Mucosa of descending colon (tissue), 3 donors: Measurements from ENCODE around the gene SERBP1. TPM values are rescaled to one million over a fixed set of nuclear protein-coding genes. Genes with fewer than 3 reads are reported as not detected.
"Not testable (repeated sequence)": the region's sequence is repeated elsewhere in the genome, so short reads cannot be mapped to it uniquely, and the experiment has no call there.

Source experiments
- ATAC-seq: fragments of 200-7000 bp; cut with Tn5 transposase; one replicate; pipeline ENCODE4 v1.9.1; 2020; ENCODE audit warnings: mild to moderate bottlenecking, moderate library complexity
- DNase-seq, 3 donors: peaks; one replicate each; pipeline ENCODE4 v3.0.0-alpha.2; 2020
- H3K36me3 ChIP-seq: fragments of 200-600 bp; one replicate; pipeline ENCODE4 v1.8.0; 2021; ENCODE audit warnings: low read depth, mild to moderate bottlenecking
- H3K4me1 ChIP-seq: fragments of 200-600 bp; one replicate; pipeline ENCODE4 v1.8.0; 2021; ENCODE audit warnings: low read depth, mild to moderate bottlenecking
- H3K4me3 ChIP-seq: fragments of 200-600 bp; one replicate; pipeline ENCODE4 v1.8.0; 2021; ENCODE audit warnings: mild to moderate bottlenecking
- H3K9me3 ChIP-seq: fragments of 200-600 bp; one replicate; pipeline ENCODE4 v1.8.0; 2021; ENCODE audit warnings: mild to moderate bottlenecking
- intact Hi-C, 2 donors: fragments of 100-400 bp; cut with DNase I in 1 of 2; cut with micrococcal nuclease in 1 of 2; formaldehyde crosslinking; loops; one replicate each; pipeline versions ENCODE4 v1.11.0 to v1.11.1; 2022; cut with DNase I, micrococcal nuclease
- total RNA-seq, 3 donors: library from RNA; stranded (reverse); fragmentation: NEBNext Ultra II Directional in 2 of 3; extraction: Animal tissue kit (Norgen Biotek cat#: 25700) in 2 of 3; gene quantifications; one replicate each; pipeline versions ENCODE4 v1.2.1 to v1.2.4, GENCODE V29; 2021 to 2023
- TF ChIP-seq, protein P1 (sequence below): fragments of 200-600 bp; IDR thresholded peaks from one replicate; pipeline ENCODE4 v1.8.0; 2022; ENCODE audit warnings: antibody characterized with exemption, mild to moderate bottlenecking
- donor health status: DM: no; HTN: no; CAD: no; lungs with moderate emphysema.
- donor health status: DM: no; HTN: no; CAD: no.
- donor health status: DM: no; HTN: yes; CAD: no.

SERBP1 gene
- total RNA-seq, 3 donors from 2014 or later = 134 to 160 (median 155) TPM

DNA sequence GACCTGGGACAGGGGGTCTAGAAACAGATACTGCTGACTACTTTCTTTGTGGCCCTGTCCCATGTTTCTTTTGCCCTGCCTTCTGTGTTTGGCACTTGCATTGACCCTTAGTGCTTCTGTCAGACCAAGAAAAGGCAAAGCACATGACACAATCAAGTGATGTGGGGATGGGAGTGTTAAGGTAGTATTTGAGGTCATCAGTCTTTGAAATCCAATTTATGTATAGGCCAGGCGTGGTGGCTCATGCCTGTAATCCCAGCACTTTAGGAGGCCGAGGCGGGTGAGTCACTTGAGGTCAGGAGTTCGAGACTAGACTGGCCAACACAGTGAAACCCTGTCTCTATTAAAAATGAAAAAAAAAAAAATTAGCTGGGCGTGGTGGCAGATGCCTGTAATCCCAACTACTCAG lies 26.0 kb downstream of the SERBP1 start:
- Histone ChIP-seq H3K4me3 (no peak overlapping the region), H3K9me3 (no peaks in the 10 kb centered on the region), H3K36me3 (no peaks in the 10 kb centered on the region), H3K4me1 (no peaks in the 10 kb centered on the region)
- peak; percentile 25 for ATAC-seq
- TF ChIP-seq, protein P1, sequence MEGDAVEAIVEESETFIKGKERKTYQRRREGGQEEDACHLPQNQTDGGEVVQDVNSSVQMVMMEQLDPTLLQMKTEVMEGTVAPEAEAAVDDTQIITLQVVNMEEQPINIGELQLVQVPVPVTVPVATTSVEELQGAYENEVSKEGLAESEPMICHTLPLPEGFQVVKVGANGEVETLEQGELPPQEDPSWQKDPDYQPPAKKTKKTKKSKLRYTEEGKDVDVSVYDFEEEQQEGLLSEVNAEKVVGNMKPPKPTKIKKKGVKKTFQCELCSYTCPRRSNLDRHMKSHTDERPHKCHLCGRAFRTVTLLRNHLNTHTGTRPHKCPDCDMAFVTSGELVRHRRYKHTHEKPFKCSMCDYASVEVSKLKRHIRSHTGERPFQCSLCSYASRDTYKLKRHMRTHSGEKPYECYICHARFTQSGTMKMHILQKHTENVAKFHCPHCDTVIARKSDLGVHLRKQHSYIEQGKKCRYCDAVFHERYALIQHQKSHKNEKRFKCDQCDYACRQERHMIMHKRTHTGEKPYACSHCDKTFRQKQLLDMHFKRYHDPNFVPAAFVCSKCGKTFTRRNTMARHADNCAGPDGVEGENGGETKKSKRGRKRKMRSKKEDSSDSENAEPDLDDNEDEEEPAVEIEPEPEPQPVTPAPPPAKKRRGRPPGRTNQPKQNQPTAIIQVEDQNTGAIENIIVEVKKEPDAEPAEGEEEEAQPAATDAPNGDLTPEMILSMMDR = no peak
- intact Hi-C loops = no loop called here
- no peak for DNase-seq

DNA sequence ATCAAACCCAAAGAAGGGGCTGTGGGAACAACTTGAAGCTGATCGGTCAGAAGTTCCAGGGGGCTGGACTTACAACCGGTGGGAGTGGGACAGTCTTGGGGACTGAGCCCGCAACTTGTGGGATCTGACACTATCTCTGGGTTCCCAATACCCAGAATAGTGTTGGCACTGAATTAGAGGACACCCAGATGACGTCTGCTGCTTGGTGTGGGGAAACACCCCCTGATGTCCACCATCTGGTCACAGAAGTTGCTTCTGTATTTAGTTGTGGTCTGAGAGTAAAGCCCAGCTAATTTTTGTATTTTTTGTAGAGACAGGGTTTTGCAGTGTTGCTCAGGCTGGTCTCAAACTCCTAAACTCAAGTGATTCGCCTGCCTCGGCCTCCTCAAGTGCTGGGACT lies 28.8 kb downstream of the SERBP1 start:
- no peaks in the 10 kb centered on the region for H3K9me3 ChIP-seq
- no peak for DNase-seq
- H3K4me1 ChIP-seq = no peaks in the 10 kb centered on the region
- H3K36me3 ChIP-seq = no peaks in the 10 kb centered on the region
- intact Hi-C loops = no loop called here
- TF ChIP-seq, protein P1 = no peak
- ATAC-seq = peak; percentile 11
- no peak overlapping the region for H3K4me3 ChIP-seq

DNA sequence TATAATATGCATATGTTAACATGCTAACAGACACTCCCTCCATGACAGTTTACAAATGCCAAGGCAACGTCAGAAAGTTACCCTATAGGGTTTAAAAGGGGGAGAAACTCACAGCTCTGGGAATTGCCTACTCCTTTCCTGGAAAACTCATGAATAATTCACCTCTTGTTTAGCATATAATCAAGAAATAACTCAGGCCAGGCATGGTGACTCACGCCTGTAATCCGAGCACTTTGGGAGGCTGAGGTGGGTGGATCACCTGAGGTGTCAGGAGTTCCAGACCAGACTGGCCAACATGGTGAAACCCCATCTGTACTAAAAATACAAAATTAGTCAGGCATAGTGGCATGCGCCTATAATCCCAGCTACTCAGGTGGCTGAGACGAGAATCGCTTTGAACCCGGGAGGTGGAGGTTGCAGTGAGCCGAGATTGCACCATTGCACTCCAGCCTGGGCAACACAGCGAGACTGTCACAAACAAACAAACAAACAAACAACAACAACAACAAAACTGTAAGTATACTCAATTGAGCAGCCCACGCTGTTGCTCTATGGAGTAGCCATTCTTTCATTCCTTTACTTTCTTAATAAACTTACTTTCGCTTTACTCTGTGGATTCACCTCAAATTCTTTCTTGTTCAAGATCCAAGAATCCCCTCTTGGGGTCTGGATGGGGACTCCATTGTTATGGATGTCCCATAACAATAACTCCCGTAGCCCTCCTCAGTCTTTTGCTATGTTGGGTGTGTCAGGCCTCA lies 30.0 kb downstream of the SERBP1 start:
- ATAC-seq, H3K9me3 ChIP-seq, H3K36me3 ChIP-seq, H3K4me3 ChIP-seq, intact Hi-C loops, DNase-seq, H3K4me1 ChIP-seq: not testable (repeated sequence)

DNA sequence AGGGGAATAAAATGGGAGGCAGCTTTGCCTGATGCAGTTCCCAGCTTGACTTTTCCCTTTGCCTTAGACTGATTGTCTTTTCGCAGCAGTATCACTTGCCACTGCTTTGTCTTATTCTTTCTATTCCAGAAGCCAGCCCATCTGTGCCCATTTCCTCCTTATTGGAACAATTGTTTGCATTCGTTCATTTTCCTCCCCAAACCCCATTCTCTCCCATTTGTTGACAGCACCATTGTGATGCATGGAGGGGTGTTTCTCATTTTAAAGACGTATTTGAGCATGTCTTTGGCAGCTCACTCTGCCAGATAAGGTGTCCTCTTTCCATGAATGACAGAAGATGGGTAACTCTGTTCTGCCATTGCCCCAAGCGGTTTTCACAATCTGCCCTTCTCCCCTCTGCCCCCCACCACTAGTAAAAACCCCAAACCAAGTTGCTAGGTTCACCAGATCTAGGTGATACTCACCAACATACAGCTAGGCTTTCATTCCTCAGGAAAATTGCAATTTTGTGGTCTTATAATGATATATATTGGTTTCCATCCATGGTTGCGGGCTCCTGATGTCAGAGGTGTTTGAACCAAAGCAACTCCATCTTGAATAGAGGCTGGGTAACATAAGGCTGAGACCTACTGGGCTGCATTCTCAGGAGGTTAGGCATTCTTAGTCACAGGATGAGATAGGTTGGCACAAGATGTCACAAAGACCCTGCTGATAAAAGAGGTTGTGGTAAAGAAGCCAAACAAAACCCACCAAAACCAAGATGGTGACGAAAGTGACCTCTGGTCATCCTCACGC lies 30.8 kb downstream of the SERBP1 start:
- Histone ChIP-seq H3K4me3 (no peak overlapping the region), H3K4me1 (no peaks in the 10 kb centered on the region), H3K9me3 (no peaks in the 10 kb centered on the region), H3K36me3 (no peaks in the 10 kb centered on the region)
- ATAC-seq (no peak), DNase-seq (no peak)
- intact Hi-C loops = no loop called here
- TF ChIP-seq, protein P1 = no peak

DNA sequence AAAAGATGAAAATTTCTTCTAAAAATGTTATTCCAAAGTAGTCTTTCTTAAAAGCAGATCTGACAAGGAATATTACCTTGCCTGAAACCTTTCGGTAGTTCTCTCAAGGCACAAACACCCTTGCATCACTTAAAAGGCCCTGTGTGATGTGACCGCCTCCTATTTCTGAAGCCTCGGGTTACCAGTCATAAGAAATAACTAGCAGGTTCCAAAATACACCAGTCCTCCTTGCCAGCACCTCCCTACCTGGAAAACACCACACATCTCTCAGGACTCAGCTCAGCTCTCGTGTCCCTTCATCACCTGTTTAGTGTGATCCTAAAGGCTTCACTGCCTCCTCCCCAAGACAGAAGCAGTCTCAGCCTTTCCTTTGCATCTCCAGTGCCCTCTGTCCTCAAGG lies 35.7 kb downstream of the SERBP1 start:
- DNase-seq (no peak), ATAC-seq (no peak)
- Histone ChIP-seq H3K9me3 (no peaks in the 10 kb centered on the region), H3K36me3 (no peaks in the 10 kb centered on the region), H3K4me3 (no peak overlapping the region), H3K4me1 (no peaks in the 10 kb centered on the region)
- TF ChIP-seq, protein P1 = no peak
- intact Hi-C loops = no loop called here

DNA sequence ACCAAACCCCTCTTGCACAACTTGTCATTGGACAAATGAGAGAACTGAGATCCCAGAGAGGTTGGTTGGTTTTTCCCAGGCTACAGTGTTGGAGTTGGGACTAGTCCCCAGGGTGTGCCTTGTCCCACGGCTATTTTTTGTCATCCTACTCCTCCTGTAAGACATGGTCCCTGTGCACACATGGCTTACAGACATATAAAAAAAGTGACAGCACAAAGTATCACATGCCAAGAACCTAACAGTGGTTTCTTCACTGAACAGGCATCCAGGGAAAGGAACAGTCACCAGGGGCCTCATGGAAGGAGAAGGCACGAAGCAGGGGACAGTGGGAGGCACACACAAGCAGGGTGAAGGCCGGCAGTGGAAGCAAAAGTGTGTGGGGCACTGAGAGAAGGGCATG lies 36.5 kb downstream of the SERBP1 start:
- ATAC-seq (no peak), DNase-seq (no peak)
- TF ChIP-seq, protein P1 = no peak
- Histone ChIP-seq H3K36me3 (no peaks in the 10 kb centered on the region), H3K9me3 (no peaks in the 10 kb centered on the region), H3K4me3 (no peak overlapping the region), H3K4me1 (no peaks in the 10 kb centered on the region)
- intact Hi-C loops = no loop called here
